ENCODE data around the gene PIK3R3. TPM values are rescaled to one million over a fixed set of nuclear protein-coding genes. Genes with fewer than 3 reads are reported as not detected.
"Not testable (repeated sequence)": the region's sequence is repeated elsewhere in the genome, so short reads cannot be mapped to it uniquely, and the experiment has no call there.

The PIK3R3 gene
- total RNA-seq, 1 experiment from 2014 or later, result 3.6 TPM

DNA sequence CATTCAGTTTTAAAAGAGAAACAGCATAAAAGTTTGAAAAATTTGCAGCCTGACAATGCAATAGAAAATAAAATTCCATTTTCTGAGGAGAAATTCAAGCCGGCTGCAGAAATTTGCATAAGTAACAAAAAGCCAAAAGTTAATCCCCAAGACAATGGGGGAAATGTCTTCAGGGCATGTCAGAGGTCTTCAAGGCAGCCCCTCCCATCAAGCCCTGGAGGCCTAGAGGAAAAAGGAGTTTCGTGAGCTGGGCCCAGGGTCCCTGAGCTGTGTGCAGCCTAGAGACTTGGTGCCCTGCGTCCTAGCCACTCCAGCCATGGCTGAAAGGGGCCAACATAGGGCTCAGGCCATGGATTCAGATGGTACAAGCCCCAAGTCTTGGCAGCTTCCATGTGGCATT, 74.6 kb downstream of the PIK3R3 start:
- no peak overlapping the region for H3K27ac Mint-ChIP-seq (ENCODE audit: unreplicated experiment)
- peaks cover 9% of the 10 kb centered on the region for H3K9me3 Mint-ChIP-seq (ENCODE audit: unreplicated experiment)
- Histone ChIP-seq H3K27me3 (replicated peaks; ENCODE audit: control insufficient read depth, insufficient read depth, low read length) (no peaks in the 10 kb centered on the region), H3K9me3 (no peaks in the 10 kb centered on the region), H3K4me1 (peaks cover 12% of the 10 kb centered on the region), H3K36me3 (ENCODE audit: control insufficient read depth, insufficient read depth, low read length) (no peaks in the 10 kb centered on the region), H3K4me3 (ENCODE audit: low read depth, low read length) (no peak overlapping the region)
- H3K36me3 Mint-ChIP-seq (ENCODE audit: insufficient read depth, unreplicated experiment), result no peaks in the 10 kb centered on the region
- no peaks in the 10 kb centered on the region for H3K27me3 Mint-ChIP-seq (ENCODE audit: insufficient read depth, unreplicated experiment)
- TF ChIP-seq, protein P1, sequence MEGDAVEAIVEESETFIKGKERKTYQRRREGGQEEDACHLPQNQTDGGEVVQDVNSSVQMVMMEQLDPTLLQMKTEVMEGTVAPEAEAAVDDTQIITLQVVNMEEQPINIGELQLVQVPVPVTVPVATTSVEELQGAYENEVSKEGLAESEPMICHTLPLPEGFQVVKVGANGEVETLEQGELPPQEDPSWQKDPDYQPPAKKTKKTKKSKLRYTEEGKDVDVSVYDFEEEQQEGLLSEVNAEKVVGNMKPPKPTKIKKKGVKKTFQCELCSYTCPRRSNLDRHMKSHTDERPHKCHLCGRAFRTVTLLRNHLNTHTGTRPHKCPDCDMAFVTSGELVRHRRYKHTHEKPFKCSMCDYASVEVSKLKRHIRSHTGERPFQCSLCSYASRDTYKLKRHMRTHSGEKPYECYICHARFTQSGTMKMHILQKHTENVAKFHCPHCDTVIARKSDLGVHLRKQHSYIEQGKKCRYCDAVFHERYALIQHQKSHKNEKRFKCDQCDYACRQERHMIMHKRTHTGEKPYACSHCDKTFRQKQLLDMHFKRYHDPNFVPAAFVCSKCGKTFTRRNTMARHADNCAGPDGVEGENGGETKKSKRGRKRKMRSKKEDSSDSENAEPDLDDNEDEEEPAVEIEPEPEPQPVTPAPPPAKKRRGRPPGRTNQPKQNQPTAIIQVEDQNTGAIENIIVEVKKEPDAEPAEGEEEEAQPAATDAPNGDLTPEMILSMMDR (IDR thresholded peaks at IDR 0.05; ENCODE audit: insufficient read depth in 1 of 2, low read depth in 1 of 2, low read length in 1 of 2, severe bottlenecking in 1 of 2, unreplicated experiment in 1 of 2), result no peak
- intact Hi-C loops (cut with micrococcal nuclease; ENCODE audit: unreplicated experiment), result no loop called here
- no peak overlapping the region for H3K4me3 Mint-ChIP-seq (ENCODE audit: unreplicated experiment)
- no peak for DNase-seq
- POLR2A ChIA-PET, result no interaction called here
- BruUV-seq (replicated peaks), result no TSS peak
- CTCF ChIA-PET, result no interaction called here
- H3K4me1 Mint-ChIP-seq (ENCODE audit: low read depth, unreplicated experiment), result peaks cover 19% of the 10 kb centered on the region

DNA sequence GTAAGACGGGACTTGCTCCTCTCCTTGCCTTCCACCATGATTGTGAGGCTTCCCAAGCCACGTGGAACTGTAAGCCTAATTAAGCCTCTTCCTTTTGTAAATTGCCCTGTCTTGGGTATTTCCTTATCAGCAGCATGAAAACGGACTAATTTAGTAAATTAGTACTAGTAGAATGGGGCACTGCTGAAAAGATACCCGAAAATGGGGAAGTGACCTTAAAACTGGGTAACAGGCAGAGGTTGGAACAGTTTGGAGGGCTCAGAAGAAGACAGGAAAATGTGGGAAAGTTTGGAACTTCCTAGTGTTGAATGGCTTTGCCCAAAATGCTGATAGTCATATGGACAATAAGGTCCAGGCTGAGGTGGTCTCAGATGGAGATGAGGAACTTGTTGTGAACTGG, 75.2 kb downstream of the PIK3R3 start:
- CTCF ChIA-PET; H3K36me3 Mint-ChIP-seq (ENCODE audit: insufficient read depth, unreplicated experiment); H3K9me3 Mint-ChIP-seq (ENCODE audit: unreplicated experiment); H3K27ac Mint-ChIP-seq (ENCODE audit: unreplicated experiment); DNase-seq; H3K4me1 ChIP-seq; H3K9me3 ChIP-seq; H3K27me3 ChIP-seq (replicated peaks; ENCODE audit: control insufficient read depth, insufficient read depth, low read length); BruUV-seq (replicated peaks); H3K27me3 Mint-ChIP-seq (ENCODE audit: insufficient read depth, unreplicated experiment); H3K36me3 ChIP-seq (ENCODE audit: control insufficient read depth, insufficient read depth, low read length); H3K4me3 Mint-ChIP-seq (ENCODE audit: unreplicated experiment); H3K4me3 ChIP-seq (ENCODE audit: low read depth, low read length); intact Hi-C loops (cut with micrococcal nuclease; ENCODE audit: unreplicated experiment); POLR2A ChIA-PET: not testable (repeated sequence)
- H3K4me1 Mint-ChIP-seq (ENCODE audit: low read depth, unreplicated experiment), result peaks cover 17% of the 10 kb centered on the region

DNA sequence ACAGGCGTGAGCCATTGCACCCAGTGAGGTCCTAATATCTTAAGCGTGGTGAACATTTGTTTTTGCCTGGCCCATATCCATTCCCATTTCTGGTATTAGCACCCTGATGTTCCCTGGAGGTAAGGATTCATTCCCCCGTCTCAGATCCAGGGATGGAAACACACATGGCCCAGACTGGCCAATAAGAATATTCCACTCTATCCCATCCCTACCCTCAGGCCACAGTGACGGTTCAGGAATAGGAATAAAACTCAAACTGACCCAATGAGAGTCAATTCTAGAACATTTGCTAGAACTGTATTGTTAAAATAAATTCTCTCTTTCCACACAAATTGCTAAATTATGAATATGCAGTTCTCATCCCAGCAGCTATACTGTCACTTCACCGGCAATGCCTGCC, 76.1 kb downstream of the PIK3R3 start:
- no peaks in the 10 kb centered on the region for H3K36me3 ChIP-seq (ENCODE audit: control insufficient read depth, insufficient read depth, low read length)
- H3K27ac Mint-ChIP-seq (ENCODE audit: unreplicated experiment), result no peak overlapping the region
- no peak overlapping the region for H3K4me3 ChIP-seq (ENCODE audit: low read depth, low read length)
- DNase-seq, result no peak
- no peak overlapping the region for H3K4me3 Mint-ChIP-seq (ENCODE audit: unreplicated experiment)
- H3K27me3 Mint-ChIP-seq (ENCODE audit: insufficient read depth, unreplicated experiment), result no peaks in the 10 kb centered on the region
- POLR2A ChIA-PET, result interaction anchor here (0.6 kb wide), 1 partner anchor 13 kb away, joined by 3 read pairs; no protein-coding TSS in a partner anchor
- peaks cover 9% of the 10 kb centered on the region for H3K9me3 Mint-ChIP-seq (ENCODE audit: unreplicated experiment)
- no peaks in the 10 kb centered on the region for H3K27me3 ChIP-seq (replicated peaks; ENCODE audit: control insufficient read depth, insufficient read depth, low read length)
- H3K9me3 ChIP-seq, result no peaks in the 10 kb centered on the region
- H3K4me1 Mint-ChIP-seq (ENCODE audit: low read depth, unreplicated experiment), result peaks cover 17% of the 10 kb centered on the region
- H3K4me1 ChIP-seq, result peaks cover 6% of the 10 kb centered on the region
- TF ChIP-seq, protein P1 (IDR thresholded peaks at IDR 0.05; ENCODE audit: insufficient read depth in 1 of 2, low read depth in 1 of 2, low read length in 1 of 2, severe bottlenecking in 1 of 2, unreplicated experiment in 1 of 2), result no peak
- CTCF ChIA-PET, result no interaction called here
- intact Hi-C loops (cut with micrococcal nuclease; ENCODE audit: unreplicated experiment), result no loop called here
- no TSS peak for BruUV-seq (replicated peaks)
- H3K36me3 Mint-ChIP-seq (ENCODE audit: insufficient read depth, unreplicated experiment), result no peaks in the 10 kb centered on the region

DNA sequence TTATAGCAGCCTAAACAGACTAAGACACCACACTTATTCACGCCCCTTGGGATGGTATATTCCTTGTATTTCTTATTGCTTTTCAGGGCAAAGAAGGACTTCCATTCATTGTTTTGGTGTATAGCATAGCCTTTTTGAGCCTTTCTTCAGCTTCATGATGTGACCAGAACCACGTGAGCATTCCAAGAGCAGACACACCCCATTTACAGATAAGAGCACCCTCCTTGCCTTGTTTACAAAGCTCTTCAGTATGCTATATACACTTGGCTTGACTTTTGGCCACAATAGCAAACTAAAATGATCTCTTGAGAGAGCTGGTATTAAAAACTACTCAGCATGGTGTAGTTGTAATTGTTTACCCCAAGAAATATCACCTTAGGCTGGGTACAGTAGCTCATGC, 78.7 kb downstream of the PIK3R3 start:
- intact Hi-C loops (cut with micrococcal nuclease; ENCODE audit: unreplicated experiment), result no loop called here

More for the DNA sequence above, 78.7 kb downstream of the PIK3R3 start:
- ChIA-PET POLR2A (interaction anchor here (0.6 kb wide), 1 partner anchor 57 kb away, joined by 5 read pairs; no protein-coding TSS in a partner anchor), CTCF (no interaction called here)
- Mint-ChIP-seq H3K9me3 (ENCODE audit: unreplicated experiment) (peaks cover 9% of the 10 kb centered on the region), H3K4me3 (ENCODE audit: unreplicated experiment) (no peak overlapping the region), H3K27ac (ENCODE audit: unreplicated experiment) (peak overlapping the region; percentile 32), H3K27me3 (ENCODE audit: insufficient read depth, unreplicated experiment) (no peaks in the 10 kb centered on the region), H3K36me3 (ENCODE audit: insufficient read depth, unreplicated experiment) (no peaks in the 10 kb centered on the region), H3K4me1 (ENCODE audit: low read depth, unreplicated experiment) (peaks cover 17% of the 10 kb centered on the region)
- H3K4me3 ChIP-seq (ENCODE audit: low read depth, low read length), result no peak overlapping the region
- H3K27me3 ChIP-seq (replicated peaks; ENCODE audit: control insufficient read depth, insufficient read depth, low read length), result no peaks in the 10 kb centered on the region
- peaks cover 6% of the 10 kb centered on the region for H3K4me1 ChIP-seq
- DNase-seq, result peak in 1 of 2 experiments; percentile 16
- TF ChIP-seq, protein P1 (IDR thresholded peaks at IDR 0.05; ENCODE audit: insufficient read depth in 1 of 2, low read depth in 1 of 2, low read length in 1 of 2, severe bottlenecking in 1 of 2, unreplicated experiment in 1 of 2), result no peak
- BruUV-seq (replicated peaks), result no TSS peak
- H3K9me3 ChIP-seq, result no peaks in the 10 kb centered on the region
- no peaks in the 10 kb centered on the region for H3K36me3 ChIP-seq (ENCODE audit: control insufficient read depth, insufficient read depth, low read length)
